Thoracic aorta (tissue), 2 donors: ENCODE data around the gene MALRD1. TPM values are rescaled to one million over a fixed set of nuclear protein-coding genes. Genes with fewer than 3 reads are reported as not detected.

ENCODE experiments used
- ATAC-seq: fragments of 150-250 bp; one replicate; pipeline ENCODE4 v1.8.0; 2017; ENCODE audit warnings: low read depth; ENCODE audit not compliant: insufficient number of reproducible peaks, low FRiP score
- DNase-seq: peaks from one replicate; pipeline ENCODE4 v3.0.0-alpha.2; 2020; ENCODE audit warnings: low spot score
- H3K27ac ChIP-seq, 2 donors: fragments of 200-600 bp; sonication (generic); 1 replicate in 1 of 2; 2 replicates in 1 of 2; pipeline ENCODE4 v1.5.1; 2016; ENCODE audit warnings: mild to moderate bottlenecking in 2 of 2, moderate library complexity in 2 of 2
- H3K27me3 ChIP-seq: fragments of 200-600 bp; sonication (generic); replicated peaks from 2 replicates; pipeline ENCODE4 v1.6.0; 2016; ENCODE audit warnings: mild to moderate bottlenecking; ENCODE audit not compliant: insufficient read depth
- H3K36me3 ChIP-seq: fragments of 200-600 bp; sonication (generic); one replicate; pipeline ENCODE4 v1.5.1; 2016
- H3K4me1 ChIP-seq, 2 donors: fragments of 200-600 bp; sonication (generic); 1 replicate in 1 of 2; 2 replicates in 1 of 2; pipeline versions ENCODE4 v1.5.1 to v1.6.0; 2016; ENCODE audit warnings: low read depth in 2 of 2, mild to moderate bottlenecking in 1 of 2; ENCODE audit not compliant: control insufficient read depth in 1 of 2
- H3K4me3 ChIP-seq: fragments of 200-600 bp; sonication (generic); 2 replicates; pipeline ENCODE4 v1.5.1; 2016; ENCODE audit warnings: mild to moderate bottlenecking
- H3K9me3 ChIP-seq: fragments of 200-600 bp; sonication (generic); 2 replicates; pipeline ENCODE4 v1.5.1; 2016
- CTCF ChIP-seq: fragments of 200-600 bp; sonication (generic); IDR thresholded peaks from one replicate; pipeline ENCODE4 v1.5.1; 2019; ENCODE audit warnings: antibody characterized with exemption
- total RNA-seq, 2 donors: library from RNA; depleted of rRNA; stranded (reverse); fragments of >200 nt; gene quantifications; one replicate each; pipeline versions ENCODE4 v1.1.0 to v1.2.3, GENCODE V29; 2016

Gene MALRD1
- total RNA-seq, 2 donors from 2014 or later: 0.92 to 5.3 TPM

- no peaks in the 10 kb centered on the region for H3K4me1 ChIP-seq
- H3K27me3 ChIP-seq: no peaks in the 10 kb centered on the region
- H3K4me3 ChIP-seq: no peak overlapping the region
- H3K27ac ChIP-seq: no peak overlapping the region
- no peak for ATAC-seq
- no peaks in the 10 kb centered on the region for H3K36me3 ChIP-seq
- no peaks in the 10 kb centered on the region for H3K9me3 ChIP-seq
- DNase-seq: no peak
- no peak for TF ChIP-seq CTCF
These were observed 199.2 kb downstream of the MALRD1 start for GRCh38 chr10:19247843-19248242.

GRCh38 chr10:19250546-19250945 is 201.9 kb downstream of the MALRD1 start:
- ATAC-seq (no peak), DNase-seq (no peak)
- H3K9me3 ChIP-seq: no peaks in the 10 kb centered on the region
- no peak overlapping the region for H3K4me3 ChIP-seq
- TF ChIP-seq CTCF: no peak
- H3K36me3 ChIP-seq: no peaks in the 10 kb centered on the region
- H3K27ac ChIP-seq: no peak overlapping the region
- H3K4me1 ChIP-seq: no peaks in the 10 kb centered on the region
- no peaks in the 10 kb centered on the region for H3K27me3 ChIP-seq

- Histone ChIP-seq H3K27ac (no peak overlapping the region), H3K36me3 (no peaks in the 10 kb centered on the region), H3K27me3 (no peaks in the 10 kb centered on the region), H3K9me3 (no peaks in the 10 kb centered on the region), H3K4me3 (no peak overlapping the region), H3K4me1 (no peaks in the 10 kb centered on the region)
- no peak for TF ChIP-seq CTCF
- DNase-seq (no peak), ATAC-seq (no peak)
These were observed 203.9 kb downstream of the MALRD1 start for GRCh38 chr10:19252531-19252930.

GRCh38 chr10:19256331-19256730 is 207.7 kb downstream of the MALRD1 start:
- Histone ChIP-seq H3K36me3 (no peaks in the 10 kb centered on the region), H3K27me3 (no peaks in the 10 kb centered on the region), H3K4me3 (no peak overlapping the region), H3K4me1 (no peaks in the 10 kb centered on the region), H3K27ac (no peak overlapping the region), H3K9me3 (no peaks in the 10 kb centered on the region)
- TF ChIP-seq CTCF: no peak
- ATAC-seq: no peak
- DNase-seq: no peak

- H3K27me3 ChIP-seq: no peaks in the 10 kb centered on the region
- TF ChIP-seq CTCF: no peak
- no peaks in the 10 kb centered on the region for H3K4me1 ChIP-seq
- H3K9me3 ChIP-seq: no peaks in the 10 kb centered on the region
- H3K4me3 ChIP-seq: no peak overlapping the region
- no peak overlapping the region for H3K27ac ChIP-seq
- H3K36me3 ChIP-seq: no peaks in the 10 kb centered on the region
- no peak for DNase-seq
- ATAC-seq: no peak
These were observed 214.7 kb downstream of the MALRD1 start for GRCh38 chr10:19263262-19263661.
